Karpas-422 (cell line): ENCODE results near the gene EVA1A. TPM values are rescaled to one million over a fixed set of nuclear protein-coding genes. Genes with fewer than 3 reads are reported as not detected.

Experiments
- DNase-seq: peaks from one replicate; pipeline ENCODE4 v3.0.0-alpha.2; 2015
- H2AFZ ChIP-seq: fragments of 200-600 bp; sonication (generic); 2 replicates; pipeline ENCODE4 v1.6.1; 2014; ENCODE audit warnings: antibody characterized with exemption, low read length, mixed read lengths
- H3K27ac ChIP-seq: fragments of 200-600 bp; sonication (generic); 2 replicates; pipeline ENCODE4 v1.5.1; 2014; ENCODE audit warnings: mild to moderate bottlenecking, low read length, moderate library complexity
- H3K27me3 ChIP-seq: fragments of 200-600 bp; sonication (generic); 2 replicates; pipeline ENCODE4 v1.6.1; 2014; ENCODE audit warnings: low read length, mixed read lengths
- H3K36me3 ChIP-seq: fragments of 200-600 bp; sonication (generic); 2 replicates; pipeline ENCODE4 v1.6.1; 2014; ENCODE audit warnings: low read length, mixed read lengths; ENCODE audit not compliant: insufficient read depth
- H3K4me1 ChIP-seq: fragments of 200-600 bp; sonication (generic); 2 replicates; pipeline ENCODE4 v1.6.1; 2014; ENCODE audit warnings: mild to moderate bottlenecking, low read length, mixed read lengths
- H3K4me2 ChIP-seq: fragments of 200-600 bp; sonication (generic); 2 replicates; pipeline ENCODE4 v1.6.1; 2014; ENCODE audit warnings: low read length, low read depth, mild to moderate bottlenecking; ENCODE audit not compliant: poor library complexity, severe bottlenecking
- H3K4me3 ChIP-seq: fragments of 200-600 bp; sonication (generic); 2 replicates; pipeline ENCODE4 v1.5.1; 2014; ENCODE audit warnings: mild to moderate bottlenecking, antibody characterized with exemption, low read length, mixed read lengths
- H3K79me2 ChIP-seq: fragments of 200-600 bp; sonication (generic); 2 replicates; pipeline ENCODE4 v1.6.1; 2014; ENCODE audit warnings: mild to moderate bottlenecking, low read length, mixed read lengths
- H3K9ac ChIP-seq: fragments of 200-600 bp; sonication (generic); 2 replicates; pipeline ENCODE4 v1.6.0; 2014; ENCODE audit warnings: low read length
- H3K9me2 ChIP-seq: fragments of 200-600 bp; sonication (generic), shearing (Covaris generic); replicated peaks from 2 replicates; pipeline ENCODE4 v1.6.0; 2014; ENCODE audit warnings: mild to moderate bottlenecking, low read length, moderate library complexity; ENCODE audit not compliant: insufficient read depth
- H3K9me3 ChIP-seq: fragments of 300-700, 200-600 bp; sonication (generic); 2 replicates; pipeline ENCODE4 v1.6.1; 2014; ENCODE audit warnings: low read length, mixed read lengths
- H4K20me1 ChIP-seq: fragments of 200-600 bp; sonication (generic); 2 replicates; pipeline ENCODE4 v1.6.1; 2014; ENCODE audit warnings: mild to moderate bottlenecking, antibody characterized with exemption, low read length, low read depth; ENCODE audit not compliant: insufficient read depth
- total RNA-seq: library from RNA; depleted of rRNA; stranded (reverse); fragments of >200 nt; shearing (Covaris generic); gene quantifications from 2 replicates; pipeline ENCODE4 v1.2.3, GENCODE V29; 2014; ENCODE audit warnings: low replicate concordance

EVA1A gene
- total RNA-seq, 1 experiment from 2014 or later, result not detected

- no peak overlapping the region for H2AFZ ChIP-seq
- no peaks in the 10 kb centered on the region for H4K20me1 ChIP-seq
- DNase-seq, result no peak
- no peaks in the 10 kb centered on the region for H3K9me3 ChIP-seq
- H3K4me2 ChIP-seq, result no peak overlapping the region
- no peaks in the 10 kb centered on the region for H3K4me1 ChIP-seq
- no peak overlapping the region for H3K27ac ChIP-seq
- H3K9ac ChIP-seq, result no peak overlapping the region
- no peaks in the 10 kb centered on the region for H3K36me3 ChIP-seq
- no peaks in the 10 kb centered on the region for H3K27me3 ChIP-seq
- no peaks in the 10 kb centered on the region for H3K79me2 ChIP-seq
- H3K9me2 ChIP-seq, result no peaks in the 10 kb centered on the region
- H3K4me3 ChIP-seq, result no peak overlapping the region
Measured at GRCh38 chr2:75556679-75557366, 3.9 kb downstream of the EVA1A start.

DNA sequence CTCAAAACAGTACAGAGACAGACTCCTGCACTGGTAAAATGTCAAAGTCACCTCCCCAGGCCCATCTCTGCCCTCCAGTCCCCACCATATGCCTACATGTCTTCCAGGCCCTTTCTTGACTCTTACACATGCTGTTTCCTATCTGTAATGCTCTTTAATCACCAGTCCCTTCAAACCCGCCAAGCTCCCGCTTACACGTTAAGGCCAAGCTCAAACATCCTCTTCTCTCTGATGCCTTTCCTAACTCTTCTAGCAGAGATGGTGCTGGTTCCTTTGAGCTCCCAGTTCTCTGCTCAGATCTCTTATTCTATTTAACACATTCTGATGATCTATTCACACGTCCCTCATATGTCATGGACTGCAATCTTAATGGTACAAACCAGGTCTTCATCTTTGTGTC, 5.0 kb downstream of the EVA1A start:
- H4K20me1 ChIP-seq, result no peaks in the 10 kb centered on the region
- DNase-seq, result no peak
- H3K9me3 ChIP-seq, result no peaks in the 10 kb centered on the region
- H3K27ac ChIP-seq, result no peak overlapping the region
- H3K27me3 ChIP-seq, result no peaks in the 10 kb centered on the region
- no peak overlapping the region for H3K4me3 ChIP-seq
- no peak overlapping the region for H2AFZ ChIP-seq
- no peak overlapping the region for H3K4me2 ChIP-seq
- no peaks in the 10 kb centered on the region for H3K4me1 ChIP-seq
- no peaks in the 10 kb centered on the region for H3K9me2 ChIP-seq
- H3K36me3 ChIP-seq, result no peaks in the 10 kb centered on the region
- no peaks in the 10 kb centered on the region for H3K79me2 ChIP-seq
- H3K9ac ChIP-seq, result no peak overlapping the region

DNA sequence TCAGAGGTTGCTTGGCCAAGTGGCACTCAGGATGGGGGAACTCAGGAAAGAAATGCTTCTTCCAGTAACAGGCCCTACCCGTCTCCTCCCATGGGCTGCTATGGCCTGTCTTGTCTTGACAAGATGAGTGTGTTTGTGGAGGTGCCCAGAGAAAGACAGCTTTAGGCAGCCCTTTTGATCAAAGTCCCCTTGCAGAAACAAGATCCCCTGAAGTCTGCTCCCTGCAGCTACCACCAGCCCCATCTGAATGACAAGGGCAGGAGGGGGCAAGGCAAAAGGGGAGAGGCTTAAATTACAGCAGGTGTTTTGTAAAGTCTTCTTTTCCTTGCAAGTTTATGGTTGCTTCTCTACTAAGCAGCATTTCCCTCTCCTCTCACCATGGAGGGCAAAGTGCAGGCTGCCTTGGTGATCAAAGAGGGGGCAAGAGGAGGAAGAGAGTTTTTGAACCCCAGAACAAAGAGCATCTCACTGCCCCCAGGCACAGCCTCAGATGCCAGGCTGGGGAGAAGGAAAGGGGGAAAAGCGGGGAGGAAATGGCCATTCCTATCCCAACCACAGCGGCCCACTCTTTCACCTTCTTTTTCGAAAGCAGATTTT, 6.7 kb downstream of the EVA1A start:
- H3K79me2 ChIP-seq, result no peaks in the 10 kb centered on the region
- no peaks in the 10 kb centered on the region for H3K27me3 ChIP-seq
- no peak overlapping the region for H3K4me3 ChIP-seq
- no peaks in the 10 kb centered on the region for H3K9me3 ChIP-seq
- no peak overlapping the region for H2AFZ ChIP-seq
- H3K9ac ChIP-seq, result no peak overlapping the region
- no peak for DNase-seq
- no peaks in the 10 kb centered on the region for H3K9me2 ChIP-seq
- H3K4me1 ChIP-seq, result no peaks in the 10 kb centered on the region
- H3K27ac ChIP-seq, result no peak overlapping the region
- no peaks in the 10 kb centered on the region for H3K36me3 ChIP-seq
- H4K20me1 ChIP-seq, result no peaks in the 10 kb centered on the region
- no peak overlapping the region for H3K4me2 ChIP-seq

DNA sequence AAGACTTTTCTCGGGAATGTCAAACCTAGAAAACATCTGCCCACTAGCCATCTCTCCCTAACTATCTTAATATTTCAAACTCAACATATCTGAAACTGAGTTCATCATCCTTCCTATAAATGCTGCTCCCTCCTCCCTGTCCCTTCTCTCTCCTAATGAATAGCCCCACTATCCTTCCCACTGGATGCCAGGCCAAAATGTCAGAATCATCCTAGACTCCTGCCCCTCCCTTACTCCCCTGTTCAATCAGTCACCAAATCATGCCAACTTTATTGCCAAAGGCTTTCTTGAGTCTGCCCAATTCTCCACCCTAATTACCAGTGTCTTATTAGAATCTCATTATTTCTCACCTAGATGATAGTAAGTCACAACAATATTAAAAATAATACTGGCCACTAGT, 8.5 kb downstream of the EVA1A start:
- no peak for DNase-seq
- Histone ChIP-seq H3K9me2 (no peaks in the 10 kb centered on the region), H2AFZ (no peak overlapping the region), H3K9ac (no peak overlapping the region), H4K20me1 (no peaks in the 10 kb centered on the region), H3K36me3 (no peaks in the 10 kb centered on the region), H3K4me3 (no peak overlapping the region), H3K79me2 (no peaks in the 10 kb centered on the region), H3K27me3 (no peaks in the 10 kb centered on the region), H3K4me1 (no peaks in the 10 kb centered on the region), H3K27ac (no peak overlapping the region), H3K4me2 (no peak overlapping the region), H3K9me3 (no peaks in the 10 kb centered on the region)

DNA sequence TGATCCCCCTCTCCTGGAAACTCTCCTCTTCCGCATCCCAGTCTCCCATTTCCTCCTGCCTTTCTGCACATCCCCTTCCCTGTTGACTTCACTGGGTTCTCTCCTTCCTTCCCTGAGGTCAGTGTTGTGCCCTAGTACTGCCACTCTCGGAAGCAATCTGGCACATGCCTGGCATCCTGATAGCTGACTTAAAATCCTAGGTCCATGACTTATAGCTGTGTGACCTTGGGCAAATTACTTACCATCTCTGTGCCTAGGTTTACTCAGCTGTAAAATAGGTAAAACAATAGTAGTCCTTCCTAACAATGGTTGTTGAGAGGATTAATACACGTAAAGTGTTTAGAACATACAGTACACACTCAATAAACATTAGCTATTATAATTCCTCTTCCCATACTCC, 9.3 kb downstream of the EVA1A start:
- H3K4me2 ChIP-seq, result no peak overlapping the region
- H3K9me3 ChIP-seq, result no peaks in the 10 kb centered on the region
- no peak for DNase-seq
- no peaks in the 10 kb centered on the region for H3K79me2 ChIP-seq
- H2AFZ ChIP-seq, result no peak overlapping the region
- H3K27me3 ChIP-seq, result no peaks in the 10 kb centered on the region
- no peaks in the 10 kb centered on the region for H3K9me2 ChIP-seq
- H3K36me3 ChIP-seq, result no peaks in the 10 kb centered on the region
- no peaks in the 10 kb centered on the region for H4K20me1 ChIP-seq
- H3K4me3 ChIP-seq, result no peak overlapping the region
- no peak overlapping the region for H3K27ac ChIP-seq
- H3K9ac ChIP-seq, result no peak overlapping the region
- no peaks in the 10 kb centered on the region for H3K4me1 ChIP-seq

- Histone ChIP-seq H3K27ac (no peak overlapping the region), H2AFZ (no peak overlapping the region), H3K4me3 (no peak overlapping the region), H3K79me2 (no peaks in the 10 kb centered on the region), H3K36me3 (no peaks in the 10 kb centered on the region), H3K9me2 (no peaks in the 10 kb centered on the region), H3K27me3 (no peaks in the 10 kb centered on the region), H3K4me2 (no peak overlapping the region), H3K9ac (no peak overlapping the region), H3K4me1 (no peaks in the 10 kb centered on the region), H3K9me3 (no peaks in the 10 kb centered on the region), H4K20me1 (no peaks in the 10 kb centered on the region)
- DNase-seq, result no peak
Measured at GRCh38 chr2:75549401-75550253, 11.1 kb downstream of the EVA1A start.

- DNase-seq, result peak; percentile 52
- no peak overlapping the region for H3K4me2 ChIP-seq
Measured at GRCh38 chr2:75548036-75548573, 12.6 kb downstream of the EVA1A start.

DNA sequence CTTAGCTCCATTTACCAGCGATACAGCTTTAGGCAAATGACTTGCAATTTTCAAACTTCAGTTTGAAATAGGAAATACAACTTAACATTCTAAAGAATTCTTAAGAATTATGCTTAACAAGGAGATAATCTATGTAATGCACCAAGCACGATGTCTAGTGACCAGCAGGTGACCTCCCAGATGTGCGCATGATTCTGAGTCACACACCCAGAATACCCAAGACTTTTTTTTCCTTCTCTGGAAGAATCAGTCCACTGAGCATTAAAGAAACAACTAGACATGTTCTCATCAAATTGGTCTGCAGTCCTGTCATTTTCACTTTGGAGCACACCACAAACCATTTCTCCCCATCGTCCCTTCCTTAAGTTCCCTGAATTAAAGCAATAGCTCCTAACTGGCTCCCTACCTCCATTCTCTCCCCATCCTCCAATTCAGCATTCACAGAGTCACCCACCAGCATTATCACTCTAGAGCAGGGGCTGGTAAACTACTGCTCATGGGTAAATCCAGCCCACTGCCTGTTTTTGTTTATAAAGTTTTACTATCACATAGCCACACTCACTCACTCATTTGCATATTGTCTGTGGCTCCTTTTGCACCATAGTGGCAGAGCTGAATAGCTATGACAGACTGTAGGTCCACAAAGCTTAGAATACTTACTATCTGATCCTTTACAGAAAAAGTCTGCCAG, 13.2 kb downstream of the EVA1A start:
- DNase-seq, result no peak
- Histone ChIP-seq H3K27ac (no peak overlapping the region), H2AFZ (no peak overlapping the region), H3K4me2 (no peak overlapping the region), H3K9me3 (no peaks in the 10 kb centered on the region), H3K27me3 (no peaks in the 10 kb centered on the region), H3K4me1 (no peaks in the 10 kb centered on the region), H3K36me3 (no peaks in the 10 kb centered on the region), H3K9me2 (no peaks in the 10 kb centered on the region), H3K79me2 (no peaks in the 10 kb centered on the region), H3K9ac (no peak overlapping the region), H3K4me3 (no peak overlapping the region), H4K20me1 (no peaks in the 10 kb centered on the region)

More at GRCh38 chr2:75548036-75548573, 12.6 kb downstream of the EVA1A start:
- Histone ChIP-seq H3K27me3 (no peaks in the 10 kb centered on the region), H3K79me2 (no peaks in the 10 kb centered on the region), H2AFZ (no peak overlapping the region), H3K36me3 (no peaks in the 10 kb centered on the region), H3K4me3 (no peak overlapping the region), H3K9me3 (no peaks in the 10 kb centered on the region), H3K27ac (no peak overlapping the region), H3K9me2 (no peaks in the 10 kb centered on the region), H3K9ac (no peak overlapping the region), H3K4me1 (no peaks in the 10 kb centered on the region), H4K20me1 (no peaks in the 10 kb centered on the region)
